Liver (tissue), 9 donors: Measurements from ENCODE around the gene ZNF652. TPM values are rescaled to one million over a fixed set of nuclear protein-coding genes. Genes with fewer than 3 reads are reported as not detected.

Source experiments
- DNase-seq: peaks from one replicate; pipeline ENCODE4 v3.0.0-alpha.2; 2017; ENCODE audit warnings: low spot score
- H3K27ac ChIP-seq, 2 donors: one replicate each; pipeline ENCODE4 v1.7.0; 2013; ENCODE audit warnings: inconsistent platforms in 2 of 2, low read length in 2 of 2, control low read depth in 1 of 2, low read depth in 1 of 2, mild to moderate bottlenecking in 1 of 2
- H3K27me3 ChIP-seq, 4 donors: one replicate each; pipeline versions ENCODE4 v1.6.1 to v1.7.0; 2013; ENCODE audit warnings: low read length in 3 of 4, inconsistent platforms in 1 of 4, mild to moderate bottlenecking in 1 of 4, moderate library complexity in 1 of 4; ENCODE audit not compliant: control insufficient read depth in 4 of 4, insufficient read depth in 4 of 4
- H3K36me3 ChIP-seq, 4 donors: one replicate each; pipeline versions ENCODE4 v1.6.1 to v1.7.0; 2013; ENCODE audit warnings: low read length in 3 of 4, mild to moderate bottlenecking in 3 of 4, low read depth in 1 of 4, moderate library complexity in 1 of 4; ENCODE audit not compliant: control insufficient read depth in 4 of 4, insufficient read depth in 3 of 4
- H3K4me1 ChIP-seq, 4 donors: one replicate each; pipeline versions ENCODE4 v1.6.1 to v1.7.0; 2013; ENCODE audit warnings: low read length in 3 of 4, mild to moderate bottlenecking in 3 of 4, moderate library complexity in 1 of 4; ENCODE audit not compliant: control insufficient read depth in 4 of 4, insufficient read depth in 4 of 4
- H3K4me3 ChIP-seq, 3 donors: one replicate each; pipeline versions ENCODE4 v1.6.1 to v1.7.0; 2013; ENCODE audit warnings: low read length in 3 of 3, control low read depth in 1 of 3, low read depth in 1 of 3, mild to moderate bottlenecking in 1 of 3
- H3K9ac ChIP-seq, 2 donors: one replicate each; pipeline ENCODE4 v1.7.0; 2013; ENCODE audit warnings: low read length in 2 of 2, mild to moderate bottlenecking in 2 of 2, moderate library complexity in 2 of 2, control low read depth in 1 of 2, low read depth in 1 of 2
- H3K9me3 ChIP-seq, 4 donors: one replicate each; pipeline versions ENCODE4 v1.6.1 to v1.7.0; 2013; ENCODE audit warnings: low read length in 3 of 4; ENCODE audit not compliant: control insufficient read depth in 4 of 4
- EGR1 ChIP-seq, 2 donors: IDR thresholded peaks; 2 replicates each; pipeline ENCODE4 v1.6.1; 2016 to 2018; ENCODE audit warnings: antibody characterized with exemption in 2 of 2, low read depth in 2 of 2
- FOXA1 ChIP-seq: IDR thresholded peaks from 2 replicates; pipeline ENCODE4 v1.6.1; 2016; ENCODE audit warnings: antibody characterized with exemption
- FOXA2 ChIP-seq: IDR thresholded peaks from 2 replicates; pipeline ENCODE4 v1.6.1; 2016; ENCODE audit warnings: antibody characterized with exemption
- GABPA ChIP-seq, 2 donors: IDR thresholded peaks in 1 of 2; conservative IDR thresholded peaks in 1 of 2; 2 replicates each; pipeline ENCODE4 v1.6.1; 2016; ENCODE audit warnings: antibody characterized with exemption in 2 of 2, mild to moderate bottlenecking in 1 of 2, moderate library complexity in 1 of 2
- HNF4A ChIP-seq, 2 donors: conservative IDR thresholded peaks; 2 replicates each; pipeline ENCODE4 v1.6.1; 2016; ENCODE audit warnings: antibody characterized with exemption in 2 of 2, mild to moderate bottlenecking in 2 of 2
- HNF4G ChIP-seq: IDR thresholded peaks from 2 replicates; pipeline ENCODE4 v1.6.1; 2016; ENCODE audit warnings: antibody characterized with exemption
- JUND ChIP-seq, 2 donors: IDR thresholded peaks; 2 replicates each; pipeline ENCODE4 v1.6.1; 2016; ENCODE audit warnings: antibody characterized with exemption in 2 of 2
- NR2F2 ChIP-seq: IDR thresholded peaks from 2 replicates; pipeline ENCODE4 v1.6.1; 2016; ENCODE audit warnings: antibody characterized with exemption
- RAD21 ChIP-seq, 2 donors: IDR thresholded peaks; 2 replicates each; pipeline ENCODE4 v1.6.1; 2016; ENCODE audit warnings: antibody characterized with exemption in 2 of 2, mild to moderate bottlenecking in 2 of 2
- RXRA ChIP-seq, 2 donors: IDR thresholded peaks; 2 replicates each; pipeline ENCODE4 v1.6.1; 2017 to 2018; ENCODE audit warnings: antibody characterized with exemption in 2 of 2, mild to moderate bottlenecking in 1 of 2
- SP1 ChIP-seq: IDR thresholded peaks from 2 replicates; pipeline ENCODE4 v1.6.1; 2018; ENCODE audit warnings: antibody characterized with exemption, mild to moderate bottlenecking
- TAF1 ChIP-seq: conservative IDR thresholded peaks from 2 replicates; pipeline ENCODE4 v1.6.1; 2016; ENCODE audit warnings: antibody characterized with exemption, mild to moderate bottlenecking
- YY1 ChIP-seq: IDR thresholded peaks from 2 replicates; pipeline ENCODE4 v1.6.1; 2016; ENCODE audit warnings: antibody characterized with exemption, mild to moderate bottlenecking
- WGBS: extraction: QIAGEN DNeasy Blood & Tissue Kit; methylation state at CpG from one replicate; pipeline ENCODE4 v1.1.7; 2013; 5-methylcytosine and 5-hydroxymethylcytosine counted together
- polyA plus RNA-seq, 2 donors: library from polyadenylated mRNA; stranded (reverse) in 1 of 2; unstranded in 1 of 2; fragments of 200-250 nt in 1 of 2; fragments of >200 nt in 1 of 2; fragmentation: Nextera tagmentation in 1 of 2; extraction: Ambion mirVana in 1 of 2; gene quantifications; one replicate each; pipeline versions ENCODE4 v1.2.1 to v1.2.3, GENCODE V29; 2013 to 2015
- total RNA-seq, 2 donors: library from RNA; depleted of rRNA; stranded (reverse); fragments of >200 nt; gene quantifications; one replicate each; pipeline ENCODE4 v1.2.3, GENCODE V29; 2014
- TF ChIP-seq, protein P1 (sequence below): fragments of 150-350 bp; IDR thresholded peaks from 2 replicates; pipeline ENCODE4 v1.5.1; 2017; ENCODE audit warnings: improper control_type of control experiment, low read depth, low read length; ENCODE audit not compliant: missing input control
- TF ChIP-seq, protein P2 (sequence below): IDR thresholded peaks from 2 replicates; pipeline ENCODE4 v1.6.1; 2016; ENCODE audit warnings: antibody characterized with exemption
- TF ChIP-seq, protein P3 (sequence below): IDR thresholded peaks from 2 replicates; pipeline ENCODE4 v1.6.1; 2016; ENCODE audit warnings: antibody characterized with exemption
- TF ChIP-seq, protein P4 (sequence below): IDR thresholded peaks from 2 replicates; pipeline ENCODE4 v1.6.1; 2016; ENCODE audit warnings: antibody characterized with exemption
- TF ChIP-seq, protein P5 (sequence below): IDR thresholded peaks from 2 replicates; pipeline ENCODE4 v1.6.1; 2016; ENCODE audit warnings: antibody characterized with exemption, mild to moderate bottlenecking
- donor health status: healthy.
- donor health status: healthy.
- donor health status: healthy.
- donor health status: healthy.
- donor health status: healthy.

Gene ZNF652
- total and polyA plus RNA-seq, 4 donors: 5.3 to 23.1 (median 17.5) TPM

DNA sequence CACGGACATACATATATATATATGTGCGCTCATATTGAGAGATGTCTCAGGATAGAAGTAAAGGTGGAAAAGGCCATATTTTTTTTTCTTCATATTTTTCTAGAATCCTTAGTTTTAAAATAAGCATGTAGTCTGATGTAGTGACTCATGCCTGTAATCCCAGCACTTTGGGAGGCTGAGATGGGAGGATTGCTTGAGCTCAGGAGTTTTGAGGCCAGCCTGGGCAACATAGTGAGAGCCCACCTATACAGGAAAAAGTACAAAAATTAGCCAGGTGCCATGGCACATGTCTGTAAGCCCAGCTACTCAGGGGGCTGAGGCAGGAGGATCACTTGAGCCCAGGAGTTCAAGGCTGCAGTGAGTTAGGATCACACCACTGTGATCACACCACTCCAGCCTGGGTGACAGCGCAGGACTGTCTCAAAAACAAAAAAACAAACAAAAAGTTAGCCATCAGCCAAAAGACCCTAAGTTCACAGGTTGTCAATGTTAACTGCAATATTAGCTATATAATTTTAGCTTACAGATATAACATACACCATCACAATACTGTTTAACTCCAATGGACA is 10.4 kb downstream of the ZNF652 start:
- 83% methylated on average over 3 of the region's 3 CpGs for WGBS
- Histone ChIP-seq H3K27me3 (no peaks in the 10 kb centered on the region), H3K36me3 (no peaks in the 10 kb centered on the region), H3K9ac (no peak overlapping the region), H3K4me3 (no peak overlapping the region), H3K9me3 (no peaks in the 10 kb centered on the region), H3K4me1 (peaks cover 3 to 25% (median 7%) of the 10 kb centered on the region in 4 donors), H3K27ac (no peak overlapping the region)
- TF ChIP-seq, protein P1, sequence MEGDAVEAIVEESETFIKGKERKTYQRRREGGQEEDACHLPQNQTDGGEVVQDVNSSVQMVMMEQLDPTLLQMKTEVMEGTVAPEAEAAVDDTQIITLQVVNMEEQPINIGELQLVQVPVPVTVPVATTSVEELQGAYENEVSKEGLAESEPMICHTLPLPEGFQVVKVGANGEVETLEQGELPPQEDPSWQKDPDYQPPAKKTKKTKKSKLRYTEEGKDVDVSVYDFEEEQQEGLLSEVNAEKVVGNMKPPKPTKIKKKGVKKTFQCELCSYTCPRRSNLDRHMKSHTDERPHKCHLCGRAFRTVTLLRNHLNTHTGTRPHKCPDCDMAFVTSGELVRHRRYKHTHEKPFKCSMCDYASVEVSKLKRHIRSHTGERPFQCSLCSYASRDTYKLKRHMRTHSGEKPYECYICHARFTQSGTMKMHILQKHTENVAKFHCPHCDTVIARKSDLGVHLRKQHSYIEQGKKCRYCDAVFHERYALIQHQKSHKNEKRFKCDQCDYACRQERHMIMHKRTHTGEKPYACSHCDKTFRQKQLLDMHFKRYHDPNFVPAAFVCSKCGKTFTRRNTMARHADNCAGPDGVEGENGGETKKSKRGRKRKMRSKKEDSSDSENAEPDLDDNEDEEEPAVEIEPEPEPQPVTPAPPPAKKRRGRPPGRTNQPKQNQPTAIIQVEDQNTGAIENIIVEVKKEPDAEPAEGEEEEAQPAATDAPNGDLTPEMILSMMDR: no peak
- DNase-seq: no peak

DNA sequence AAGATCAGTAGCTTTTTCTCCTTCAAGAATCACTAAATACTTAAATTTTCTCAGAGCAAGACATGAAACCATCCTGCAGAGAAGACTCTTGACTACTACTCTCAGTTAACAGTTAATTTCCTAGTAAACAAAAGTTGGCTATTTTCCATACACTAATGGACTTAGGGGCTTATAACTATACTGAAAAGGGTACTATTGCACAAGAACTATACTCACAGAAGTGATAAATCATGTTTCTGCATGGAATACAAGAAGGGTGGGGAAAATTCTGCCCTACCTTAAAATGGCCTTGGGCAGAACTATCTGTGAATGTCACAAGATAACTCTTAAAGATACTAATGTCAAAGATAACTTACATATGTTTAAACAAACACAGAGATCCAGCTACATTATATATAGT is 12.5 kb downstream of the ZNF652 start:
- Histone ChIP-seq H3K4me3 (no peak overlapping the region), H3K36me3 (no peaks in the 10 kb centered on the region), H3K27me3 (no peaks in the 10 kb centered on the region), H3K9ac (no peak overlapping the region), H3K9me3 (no peaks in the 10 kb centered on the region), H3K4me1 (peaks cover 3 to 22% (median 7%) of the 10 kb centered on the region in 4 donors), H3K27ac (no peak overlapping the region)
- TF ChIP-seq, protein P2, sequence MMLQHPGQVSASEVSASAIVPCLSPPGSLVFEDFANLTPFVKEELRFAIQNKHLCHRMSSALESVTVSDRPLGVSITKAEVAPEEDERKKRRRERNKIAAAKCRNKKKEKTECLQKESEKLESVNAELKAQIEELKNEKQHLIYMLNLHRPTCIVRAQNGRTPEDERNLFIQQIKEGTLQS: no peak
- TF ChIP-seq, protein P3, sequence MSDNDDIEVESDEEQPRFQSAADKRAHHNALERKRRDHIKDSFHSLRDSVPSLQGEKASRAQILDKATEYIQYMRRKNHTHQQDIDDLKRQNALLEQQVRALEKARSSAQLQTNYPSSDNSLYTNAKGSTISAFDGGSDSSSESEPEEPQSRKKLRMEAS: no peak
- TF ChIP-seq EGR1 (IDR thresholded peaks at IDR 0.05; ENCODE audit: low read depth in 2 of 2) (no peak), HNF4A (conservative IDR thresholded peaks at IDR 0.05) (no peak), GABPA (IDR thresholded peaks at IDR 0.05 in 1 of 2, conservative IDR thresholded peaks at IDR 0.05 in 1 of 2) (no peak), YY1 (no peak), TAF1 (no peak), NR2F2 (no peak), FOXA2 (no peak), SP1 (no peak), RXRA (IDR thresholded peaks at IDR 0.05) (no peak), JUND (IDR thresholded peaks at IDR 0.05) (no peak), RAD21 (IDR thresholded peaks at IDR 0.05) (no peak), HNF4G (no peak), FOXA1 (no peak)
- TF ChIP-seq, protein P4, sequence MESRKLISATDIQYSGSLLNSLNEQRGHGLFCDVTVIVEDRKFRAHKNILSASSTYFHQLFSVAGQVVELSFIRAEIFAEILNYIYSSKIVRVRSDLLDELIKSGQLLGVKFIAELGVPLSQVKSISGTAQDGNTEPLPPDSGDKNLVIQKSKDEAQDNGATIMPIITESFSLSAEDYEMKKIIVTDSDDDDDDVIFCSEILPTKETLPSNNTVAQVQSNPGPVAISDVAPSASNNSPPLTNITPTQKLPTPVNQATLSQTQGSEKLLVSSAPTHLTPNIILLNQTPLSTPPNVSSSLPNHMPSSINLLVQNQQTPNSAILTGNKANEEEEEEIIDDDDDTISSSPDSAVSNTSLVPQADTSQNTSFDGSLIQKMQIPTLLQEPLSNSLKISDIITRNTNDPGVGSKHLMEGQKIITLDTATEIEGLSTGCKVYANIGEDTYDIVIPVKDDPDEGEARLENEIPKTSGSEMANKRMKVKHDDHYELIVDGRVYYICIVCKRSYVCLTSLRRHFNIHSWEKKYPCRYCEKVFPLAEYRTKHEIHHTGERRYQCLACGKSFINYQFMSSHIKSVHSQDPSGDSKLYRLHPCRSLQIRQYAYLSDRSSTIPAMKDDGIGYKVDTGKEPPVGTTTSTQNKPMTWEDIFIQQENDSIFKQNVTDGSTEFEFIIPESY: no peak
- TF ChIP-seq, protein P1: no peak
- TF ChIP-seq, protein P5, sequence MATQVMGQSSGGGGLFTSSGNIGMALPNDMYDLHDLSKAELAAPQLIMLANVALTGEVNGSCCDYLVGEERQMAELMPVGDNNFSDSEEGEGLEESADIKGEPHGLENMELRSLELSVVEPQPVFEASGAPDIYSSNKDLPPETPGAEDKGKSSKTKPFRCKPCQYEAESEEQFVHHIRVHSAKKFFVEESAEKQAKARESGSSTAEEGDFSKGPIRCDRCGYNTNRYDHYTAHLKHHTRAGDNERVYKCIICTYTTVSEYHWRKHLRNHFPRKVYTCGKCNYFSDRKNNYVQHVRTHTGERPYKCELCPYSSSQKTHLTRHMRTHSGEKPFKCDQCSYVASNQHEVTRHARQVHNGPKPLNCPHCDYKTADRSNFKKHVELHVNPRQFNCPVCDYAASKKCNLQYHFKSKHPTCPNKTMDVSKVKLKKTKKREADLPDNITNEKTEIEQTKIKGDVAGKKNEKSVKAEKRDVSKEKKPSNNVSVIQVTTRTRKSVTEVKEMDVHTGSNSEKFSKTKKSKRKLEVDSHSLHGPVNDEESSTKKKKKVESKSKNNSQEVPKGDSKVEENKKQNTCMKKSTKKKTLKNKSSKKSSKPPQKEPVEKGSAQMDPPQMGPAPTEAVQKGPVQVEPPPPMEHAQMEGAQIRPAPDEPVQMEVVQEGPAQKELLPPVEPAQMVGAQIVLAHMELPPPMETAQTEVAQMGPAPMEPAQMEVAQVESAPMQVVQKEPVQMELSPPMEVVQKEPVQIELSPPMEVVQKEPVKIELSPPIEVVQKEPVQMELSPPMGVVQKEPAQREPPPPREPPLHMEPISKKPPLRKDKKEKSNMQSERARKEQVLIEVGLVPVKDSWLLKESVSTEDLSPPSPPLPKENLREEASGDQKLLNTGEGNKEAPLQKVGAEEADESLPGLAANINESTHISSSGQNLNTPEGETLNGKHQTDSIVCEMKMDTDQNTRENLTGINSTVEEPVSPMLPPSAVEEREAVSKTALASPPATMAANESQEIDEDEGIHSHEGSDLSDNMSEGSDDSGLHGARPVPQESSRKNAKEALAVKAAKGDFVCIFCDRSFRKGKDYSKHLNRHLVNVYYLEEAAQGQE: no peak
- no peak for DNase-seq
